NCI-H2227 treated with DMSO at 0.1 percent for 48 hours (cell line): ENCODE data around the gene CDK5.

Experiments
- DNase-seq: peaks from one replicate; lab custom pipeline; 2025; lab: John Stamatoyannopoulos, UW

Gene CDK5

DNA sequence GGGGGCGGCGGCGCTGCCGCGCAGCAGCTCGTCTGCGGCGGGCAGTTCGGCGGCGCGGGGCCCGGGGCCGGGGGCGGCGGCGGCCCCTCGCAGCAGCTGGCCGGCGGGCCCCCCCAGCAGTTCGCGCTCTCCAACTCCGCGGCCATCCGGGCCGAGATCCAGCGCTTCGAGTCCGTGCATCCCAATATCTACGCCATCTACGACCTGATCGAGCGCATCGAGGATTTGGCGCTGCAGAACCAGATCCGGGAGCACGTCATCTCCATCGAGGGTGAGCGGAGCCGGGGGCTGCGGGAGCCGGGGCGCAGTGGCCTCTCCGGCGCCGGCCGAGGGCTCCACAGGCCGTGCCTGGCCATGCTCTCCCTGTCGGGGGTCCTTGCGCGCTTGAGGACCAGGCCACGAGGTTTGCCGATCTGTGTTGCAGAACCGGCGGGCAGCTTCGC is 29.1 kb upstream of the CDK5 start:
- DNase-seq = no peak

DNA sequence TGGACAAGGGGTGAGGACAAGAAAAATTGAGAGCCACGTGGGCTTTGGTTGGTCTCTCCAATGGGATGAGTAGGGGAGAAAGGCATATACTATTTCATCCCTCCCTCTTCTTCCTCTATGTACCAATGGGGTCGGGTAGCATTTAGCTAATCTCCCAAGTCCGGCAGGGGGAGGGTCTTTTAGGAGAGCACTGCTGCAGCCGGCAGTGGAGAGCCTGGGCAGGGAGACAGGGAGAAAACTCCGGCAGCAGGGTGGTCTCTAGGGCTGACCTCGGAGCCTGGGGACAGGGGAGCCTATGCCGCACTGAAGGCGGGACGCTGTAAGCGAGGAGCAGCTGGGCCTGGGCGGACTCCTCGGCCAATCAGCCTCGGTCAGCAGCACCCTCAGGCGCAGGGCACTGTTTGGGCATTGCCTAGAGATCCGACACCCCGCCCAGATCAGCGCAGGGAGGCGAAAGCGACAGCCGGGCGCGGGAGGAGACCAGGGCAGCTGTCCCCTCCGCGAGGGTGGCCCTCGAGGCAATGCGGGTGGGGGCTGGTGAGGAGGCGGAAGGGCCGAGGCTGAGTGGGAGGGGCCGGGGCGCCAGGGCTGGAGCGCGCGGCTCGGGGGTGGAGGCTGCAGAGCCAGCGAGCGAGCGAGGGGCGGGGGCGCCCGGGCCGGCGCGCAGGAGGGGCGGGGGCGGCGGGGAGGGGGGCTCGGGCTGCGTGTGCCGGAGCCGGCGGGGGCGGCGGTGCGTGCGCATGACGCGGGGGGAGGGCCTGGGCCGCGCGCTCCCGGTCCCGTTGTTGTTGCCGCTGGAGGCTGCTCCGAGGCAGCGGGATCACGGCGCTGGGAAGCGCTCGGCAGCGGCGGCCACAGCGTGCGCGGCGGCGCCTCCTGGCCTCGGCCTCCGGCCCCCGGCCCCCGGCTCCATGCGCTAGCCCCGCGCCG is 28.3 kb upstream of the CDK5 start, which contains the start of gene AGAP3:
Gene AGAP3 (plus strand): TSS at position 785 of the 930 bp plus-strand sequence. CDS start 267 bp downstream, outside the sequence.
- peak; percentile 85 for DNase-seq

DNA sequence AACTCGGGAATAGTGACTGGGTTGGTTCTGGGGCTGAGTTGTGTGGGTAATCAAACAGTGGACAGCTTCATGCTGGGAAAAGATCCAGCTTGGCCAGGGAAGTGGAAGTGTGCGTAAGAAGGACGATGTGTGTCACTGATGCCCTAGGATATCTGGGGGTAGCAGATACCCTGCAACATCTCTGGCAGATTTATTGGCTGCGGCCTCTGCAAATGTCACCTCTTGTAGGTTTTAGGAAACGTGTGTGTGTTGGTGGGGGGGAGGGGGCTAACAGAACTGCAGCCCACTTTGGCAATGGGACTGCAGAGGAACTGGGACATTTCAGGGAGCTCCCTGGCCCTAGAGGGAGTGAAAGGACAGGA is 27.6 kb upstream of the CDK5 start:
- DNase-seq = no peak

DNA sequence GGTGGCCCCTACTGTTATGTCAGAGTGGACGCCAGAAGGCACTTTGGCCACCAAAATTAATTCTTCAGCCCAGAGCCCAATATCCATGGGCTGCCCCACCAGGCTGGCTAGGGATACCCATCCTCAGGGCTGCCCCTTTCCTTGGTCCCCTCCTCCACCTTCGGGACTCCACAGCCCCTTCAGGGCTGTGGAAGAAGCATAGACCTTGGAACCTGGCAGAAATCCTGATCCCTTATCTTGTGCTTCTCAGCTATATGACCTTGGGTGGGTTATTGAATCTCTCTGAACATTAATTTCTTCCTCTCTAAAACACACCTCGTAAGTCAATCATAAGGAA is 26.1 kb upstream of the CDK5 start:
- DNase-seq = no peak

DNA sequence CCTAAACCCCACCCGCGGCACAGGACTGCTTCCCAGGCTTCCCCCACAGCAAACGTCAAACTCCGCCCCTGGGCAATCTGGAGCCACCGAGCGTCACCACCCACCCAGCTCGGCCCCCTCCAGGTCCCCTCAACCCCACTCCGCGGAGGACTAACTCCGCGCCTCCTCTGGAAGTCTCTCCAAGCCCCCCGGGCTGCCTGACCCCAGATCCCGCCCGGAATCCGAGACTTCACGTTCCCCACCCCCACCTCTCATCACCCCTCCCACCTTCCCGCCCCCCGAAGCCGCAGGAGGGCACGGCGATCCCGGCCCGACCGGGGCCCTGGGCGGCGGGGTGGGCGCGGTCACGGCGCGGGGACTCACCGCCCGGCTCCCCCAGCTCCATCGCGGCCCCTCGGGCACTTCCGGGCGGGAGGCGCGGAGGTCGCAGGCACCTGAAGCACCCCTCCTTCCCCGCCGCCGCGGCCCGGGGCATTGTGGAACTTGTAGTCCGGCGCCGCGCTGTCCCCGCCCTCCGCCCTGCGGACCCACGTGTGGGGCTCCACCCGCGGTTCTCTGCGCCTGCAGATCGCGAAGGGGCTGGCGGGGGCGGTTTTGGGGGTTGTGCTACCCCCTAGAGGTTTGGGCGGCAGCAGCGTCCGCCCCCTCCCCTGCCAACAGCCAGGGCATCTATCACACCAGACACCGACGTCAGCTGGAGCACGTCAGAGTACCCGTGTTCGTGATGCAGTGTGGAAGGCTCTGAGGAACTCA is 25.6 kb upstream of the CDK5 start, which contains the start of gene TMUB1:
Gene TMUB1 (minus strand): TSS at position 423 of the 753 bp plus-strand sequence. CDS start 930 bp downstream, outside the sequence.
- DNase-seq = peak; percentile 54

DNA sequence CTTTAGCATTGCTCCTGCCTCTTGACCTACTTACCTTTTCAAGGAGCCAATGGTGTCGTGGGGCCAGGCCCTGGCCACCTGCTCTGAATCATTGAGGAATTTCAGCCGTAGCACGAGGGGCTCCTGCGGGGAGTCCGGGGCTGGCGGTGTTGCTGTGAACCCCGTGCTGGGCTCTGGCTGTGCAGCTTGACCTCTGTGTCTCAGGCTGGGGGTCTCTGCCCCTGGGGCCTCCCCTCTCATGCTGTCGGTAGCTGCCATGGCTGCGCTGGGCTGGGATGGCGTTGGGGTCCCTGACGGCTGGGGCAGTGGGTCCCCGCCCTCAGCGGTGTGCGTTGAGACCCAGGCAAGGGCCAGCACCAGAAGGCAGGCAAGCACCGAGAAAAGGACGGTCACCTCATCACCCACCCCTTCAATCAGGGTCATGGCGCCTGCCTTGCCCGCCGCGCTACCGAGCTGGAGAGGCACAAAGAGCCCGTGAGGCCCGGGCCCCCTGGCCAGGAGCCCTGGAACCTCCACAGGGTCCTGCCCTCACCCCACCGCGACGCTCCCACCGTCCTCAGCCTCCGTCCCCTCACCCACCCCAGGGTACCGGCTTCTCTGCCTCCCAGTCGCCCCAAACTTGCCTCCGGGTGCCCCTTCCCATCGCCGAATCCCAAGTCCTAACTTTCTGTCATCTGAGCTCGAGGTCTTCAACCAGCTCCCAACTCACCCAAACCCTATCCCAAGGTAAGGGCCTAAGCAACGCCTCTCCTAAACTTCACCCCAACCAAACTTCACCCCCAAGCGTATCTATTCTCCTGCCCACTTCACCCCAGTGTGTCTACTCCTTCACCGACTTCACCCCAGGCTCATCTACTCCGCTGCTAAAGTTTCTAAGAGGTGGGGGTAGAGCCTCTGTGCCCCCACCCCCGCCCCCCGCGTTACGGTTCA is 24.7 kb upstream of the CDK5 start:
- DNase-seq = no peak

DNA sequence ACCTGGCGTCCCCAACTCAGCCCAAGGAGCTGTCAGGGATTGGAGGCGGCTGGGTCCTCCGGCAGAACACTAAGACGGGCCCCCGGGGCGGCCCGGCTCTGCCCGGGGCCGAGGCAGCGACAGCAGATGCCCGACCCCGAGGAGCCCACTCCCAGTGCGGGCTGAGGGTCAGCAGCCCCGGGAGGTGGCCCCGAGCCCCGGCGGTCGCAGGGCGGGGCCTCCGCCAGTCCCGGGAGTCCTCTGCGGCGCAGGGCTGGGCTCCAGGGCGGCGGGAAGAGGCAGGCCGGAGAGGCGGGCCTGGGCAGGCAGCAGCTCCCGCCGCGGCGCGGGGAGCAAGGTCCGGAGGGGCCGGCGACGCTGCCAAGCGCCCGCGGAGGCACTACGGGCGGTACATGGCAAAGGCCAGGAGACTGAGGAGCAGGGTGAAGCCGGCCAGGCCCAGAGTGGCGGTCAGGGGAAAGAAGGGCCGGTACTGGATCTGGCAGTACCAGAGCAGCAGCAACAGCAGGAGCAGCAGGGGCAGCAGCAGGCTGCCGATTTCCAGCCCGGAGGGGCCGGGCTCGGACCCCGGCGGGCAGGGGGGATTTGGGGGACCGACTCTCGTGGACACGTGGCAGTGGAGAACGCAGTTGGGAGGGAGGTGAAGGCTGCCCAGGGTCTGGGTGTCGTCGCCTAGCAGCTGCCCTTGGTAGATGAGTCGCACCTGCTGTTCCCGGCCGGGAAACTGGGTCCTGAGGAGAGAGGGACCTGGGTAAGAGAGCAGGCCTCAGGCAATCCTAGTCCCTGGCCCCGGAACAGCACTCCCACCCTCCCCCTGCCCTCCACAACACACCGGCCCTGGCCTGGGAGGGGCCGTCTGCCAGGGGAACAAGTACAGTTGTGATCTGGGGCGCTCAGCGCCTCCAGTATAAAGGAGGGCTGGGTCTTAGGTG is 23.7 kb upstream of the CDK5 start:
- no peak for DNase-seq

DNA sequence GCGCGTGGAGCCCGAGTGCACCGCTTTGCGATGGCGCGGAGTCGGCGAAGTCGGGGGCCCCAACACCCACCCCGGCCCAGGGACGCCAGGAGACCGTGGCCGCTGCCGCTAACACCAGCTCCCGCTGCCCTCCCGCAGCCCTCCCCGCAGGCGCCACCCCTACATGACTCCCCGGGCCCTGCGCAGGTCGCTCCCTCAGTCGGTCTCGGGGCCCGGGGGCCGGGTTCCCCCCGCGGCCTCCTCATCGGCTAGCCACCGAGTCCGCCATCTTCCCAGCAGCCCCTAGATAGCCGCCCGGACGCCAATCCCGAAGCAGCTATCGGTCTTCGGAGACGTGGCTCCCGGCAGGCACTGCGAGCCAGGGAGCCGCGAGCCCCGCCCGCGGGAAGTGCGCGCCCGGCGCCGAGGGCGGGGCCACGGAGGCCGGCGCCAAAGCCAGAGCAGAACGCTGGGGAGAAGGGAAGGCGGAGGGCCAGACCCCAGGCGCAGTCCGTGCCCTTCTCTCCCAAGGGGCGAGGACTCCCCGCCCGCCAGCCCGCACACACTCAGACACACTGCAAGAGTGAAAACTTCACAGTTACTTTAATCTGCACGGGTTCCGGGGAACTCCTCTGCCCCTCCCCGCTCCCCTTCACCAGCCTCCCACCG is 22.9 kb upstream of the CDK5 start, which contains the start of gene FASTK:
Gene FASTK (minus strand): TSS at position 288 of the 648 bp plus-strand sequence. CDS start 43 bp downstream, at position 245.
- DNase-seq = peak; percentile 91

DNA sequence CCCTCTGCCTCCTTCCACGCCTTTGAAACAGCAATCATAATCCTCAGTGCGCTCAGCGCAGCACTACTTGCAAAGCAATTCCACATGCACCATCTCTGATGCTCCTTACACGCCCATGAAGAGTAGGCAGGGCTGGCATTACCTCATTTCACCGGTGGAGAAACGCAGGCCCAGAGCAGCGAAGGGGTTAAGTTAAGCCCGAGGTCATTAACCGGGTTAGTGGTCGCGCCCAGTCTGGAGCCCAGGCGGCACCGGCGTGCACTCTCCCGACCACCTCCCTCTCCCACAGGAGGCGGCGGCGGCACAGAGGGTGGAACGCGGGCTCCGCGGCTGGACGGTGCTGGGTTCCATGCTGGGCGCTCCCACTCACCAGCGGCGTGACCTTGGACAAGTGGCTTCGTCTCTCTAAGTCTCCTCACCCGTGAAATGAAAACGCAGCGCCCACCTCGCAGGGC is 22.4 kb upstream of the CDK5 start:
- peak; percentile 37 for DNase-seq

DNA sequence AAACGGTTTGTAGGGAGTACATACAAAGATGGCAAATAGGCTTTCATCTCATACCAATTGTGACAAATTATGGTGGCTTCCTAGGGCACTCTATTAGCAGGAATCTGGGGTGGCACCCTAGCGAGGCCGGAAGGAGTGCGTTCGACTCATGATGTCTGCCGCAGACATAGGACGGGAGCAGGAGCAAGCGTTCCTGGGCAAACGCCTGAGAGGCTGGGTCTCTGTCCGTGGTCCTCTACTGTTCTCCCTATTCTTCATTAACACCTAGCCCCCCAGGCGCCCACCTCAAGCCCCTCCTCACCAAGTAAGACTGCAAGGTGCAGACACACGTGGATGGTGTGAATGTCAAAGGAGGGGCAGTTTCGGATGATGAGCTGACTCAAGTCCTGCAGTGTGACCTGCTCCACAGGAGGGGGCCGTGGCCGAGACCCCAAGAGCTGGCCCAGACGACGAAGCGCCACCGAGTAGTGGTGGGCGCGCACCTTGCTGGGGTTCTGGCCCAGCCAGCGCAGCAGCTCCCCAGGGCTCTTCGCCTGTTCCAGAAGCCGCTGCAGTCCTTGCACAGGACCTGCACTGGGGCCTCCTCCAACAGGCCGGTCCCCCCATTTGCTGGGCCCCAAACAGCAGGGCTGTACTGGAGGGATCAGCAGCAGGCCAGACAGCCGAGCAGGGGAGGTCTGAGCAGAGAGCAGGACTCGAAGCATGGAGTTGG is 21.7 kb upstream of the CDK5 start:
- DNase-seq = no peak

DNA sequence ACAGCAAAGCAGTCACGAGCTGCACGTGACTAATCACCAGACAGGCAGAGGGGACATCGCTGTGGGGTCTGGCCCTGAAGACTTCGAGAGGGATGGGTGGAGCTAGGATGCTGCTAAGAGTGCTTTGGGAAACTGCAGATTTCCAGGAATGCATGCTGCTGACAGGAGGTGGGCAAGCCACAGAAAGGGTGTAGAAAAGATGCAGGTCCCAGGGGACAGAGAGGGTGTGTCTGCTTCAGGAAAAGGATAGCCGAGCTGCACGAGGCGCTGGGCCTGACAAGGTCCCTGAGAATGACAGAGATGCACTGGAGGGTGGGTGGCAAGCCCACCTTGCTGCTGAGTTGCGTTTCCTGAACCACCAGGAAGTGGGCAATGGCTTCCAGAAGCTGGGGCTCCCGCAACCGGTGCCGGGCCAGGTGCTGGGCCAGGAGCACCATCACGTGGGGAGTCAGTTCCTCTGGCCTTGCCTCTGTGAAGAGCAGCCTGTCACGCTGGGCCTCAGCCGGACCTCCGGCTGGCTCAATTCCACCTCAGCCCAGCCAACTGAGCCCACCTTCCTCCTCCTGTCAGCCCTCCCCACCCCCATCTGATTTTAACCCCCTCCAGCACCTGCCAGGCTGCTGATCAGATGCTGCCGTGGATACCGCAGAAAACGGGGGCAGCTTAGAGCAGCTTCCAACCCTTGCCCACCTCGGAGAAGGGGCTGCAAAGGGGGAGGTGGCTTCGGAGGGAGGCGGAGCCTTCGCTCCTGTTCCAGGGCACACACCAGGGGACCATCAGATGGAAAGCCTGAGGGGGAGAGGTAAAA is 20.7 kb upstream of the CDK5 start:
- peak; percentile 20 for DNase-seq

DNA sequence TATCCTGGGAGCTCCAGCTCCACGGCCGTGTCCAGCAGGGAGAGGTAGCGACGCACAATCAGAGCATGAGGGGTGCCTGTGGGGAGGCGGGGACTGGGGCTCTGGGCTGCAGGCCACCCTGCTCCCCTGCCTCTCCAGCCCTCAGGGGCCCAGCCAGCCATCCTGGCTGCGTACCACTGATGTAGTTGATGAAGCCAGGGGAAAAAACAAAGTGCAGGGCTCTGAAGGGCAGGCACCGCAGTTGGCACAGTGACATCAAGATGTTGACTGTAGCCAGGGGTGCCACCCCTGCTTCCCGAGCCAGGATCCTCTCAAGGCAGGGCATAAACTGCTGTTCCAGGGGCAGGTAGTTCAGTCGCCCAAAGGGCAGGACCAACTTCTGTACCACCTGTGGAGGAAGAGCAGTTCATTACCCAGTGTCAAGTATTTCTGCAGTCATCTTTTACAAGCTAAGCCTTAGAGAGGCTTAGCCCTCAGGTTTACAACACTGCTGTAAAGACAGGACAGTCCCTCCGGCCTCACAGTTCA is 20.1 kb upstream of the CDK5 start:
- DNase-seq = no peak

DNA sequence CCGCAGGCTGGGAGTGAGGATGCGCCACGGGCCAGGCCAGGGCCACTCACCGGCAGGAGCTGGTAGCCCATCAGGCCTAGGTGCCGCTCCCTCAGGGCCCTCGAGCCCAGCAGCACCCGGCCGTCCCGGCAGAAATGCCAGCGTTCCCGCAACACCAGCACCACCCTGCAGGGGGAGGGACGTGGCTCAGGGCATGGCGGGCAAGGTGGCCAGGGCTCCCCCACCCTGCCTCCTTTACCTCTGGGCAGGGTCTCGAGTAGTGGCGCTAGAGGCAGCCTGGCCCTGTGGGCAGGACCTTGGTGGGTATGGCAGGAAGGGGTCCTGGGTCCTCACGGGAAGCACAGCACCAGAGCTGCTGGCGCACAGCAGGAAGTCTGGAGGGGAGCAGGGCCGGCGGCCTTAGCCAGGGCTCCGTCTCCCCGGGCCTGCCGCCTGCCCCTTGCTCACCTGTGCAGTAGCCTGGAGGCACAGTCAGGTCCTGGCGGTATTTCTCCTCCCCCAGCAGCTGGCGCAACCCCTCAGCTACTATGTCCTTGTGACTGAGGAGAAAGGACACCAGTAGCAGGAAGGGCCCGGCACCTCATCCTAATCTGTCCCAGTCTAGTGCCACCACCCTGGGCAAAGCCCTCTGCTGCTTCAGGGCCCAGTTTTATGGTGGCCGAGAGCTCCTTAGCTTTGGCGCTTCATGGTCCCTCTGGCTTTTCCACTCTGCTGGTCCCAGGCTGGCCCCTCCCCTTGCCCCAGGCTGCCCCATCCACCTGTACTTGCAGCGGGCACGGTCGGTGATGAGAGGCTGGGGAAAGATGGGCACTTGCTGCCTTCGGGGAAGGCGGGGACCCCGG is 19.4 kb upstream of the CDK5 start:
- no peak for DNase-seq

DNA sequence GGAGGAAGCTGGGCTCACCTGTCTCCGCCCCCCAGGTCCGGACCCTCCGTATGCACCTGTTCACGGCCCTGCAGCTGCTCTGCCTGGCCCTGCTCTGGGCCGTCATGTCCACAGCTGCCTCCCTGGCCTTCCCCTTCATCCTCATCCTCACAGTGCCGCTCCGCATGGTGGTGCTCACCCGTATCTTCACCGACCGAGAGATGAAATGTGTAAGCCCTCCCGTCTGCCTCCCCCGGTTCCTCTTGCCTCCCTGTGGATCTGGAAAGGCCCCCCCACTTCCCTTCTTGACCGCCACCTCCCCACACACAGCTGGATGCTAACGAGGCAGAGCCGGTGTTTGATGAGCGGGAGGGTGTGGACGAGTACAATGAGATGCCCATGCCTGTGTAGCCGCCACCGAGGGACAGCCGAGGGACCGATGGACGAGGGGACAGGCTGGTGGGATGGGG is 18.3 kb upstream of the CDK5 start:
- no peak for DNase-seq

DNA sequence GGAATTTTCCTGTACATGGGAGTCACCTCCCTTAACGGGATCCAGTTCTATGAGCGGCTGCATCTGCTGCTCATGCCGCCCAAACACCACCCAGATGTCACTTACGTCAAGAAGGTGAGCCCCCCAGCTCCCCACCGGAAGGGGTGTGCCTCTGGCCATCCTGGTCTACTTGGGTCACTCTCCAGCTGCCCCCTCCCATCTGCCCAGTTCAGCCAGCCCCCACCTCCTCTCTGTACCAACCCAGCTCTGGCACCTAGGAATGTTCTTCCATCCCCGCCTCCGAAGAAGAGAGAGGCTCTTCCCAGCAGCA is 17.9 kb upstream of the CDK5 start:
- DNase-seq = no peak

DNA sequence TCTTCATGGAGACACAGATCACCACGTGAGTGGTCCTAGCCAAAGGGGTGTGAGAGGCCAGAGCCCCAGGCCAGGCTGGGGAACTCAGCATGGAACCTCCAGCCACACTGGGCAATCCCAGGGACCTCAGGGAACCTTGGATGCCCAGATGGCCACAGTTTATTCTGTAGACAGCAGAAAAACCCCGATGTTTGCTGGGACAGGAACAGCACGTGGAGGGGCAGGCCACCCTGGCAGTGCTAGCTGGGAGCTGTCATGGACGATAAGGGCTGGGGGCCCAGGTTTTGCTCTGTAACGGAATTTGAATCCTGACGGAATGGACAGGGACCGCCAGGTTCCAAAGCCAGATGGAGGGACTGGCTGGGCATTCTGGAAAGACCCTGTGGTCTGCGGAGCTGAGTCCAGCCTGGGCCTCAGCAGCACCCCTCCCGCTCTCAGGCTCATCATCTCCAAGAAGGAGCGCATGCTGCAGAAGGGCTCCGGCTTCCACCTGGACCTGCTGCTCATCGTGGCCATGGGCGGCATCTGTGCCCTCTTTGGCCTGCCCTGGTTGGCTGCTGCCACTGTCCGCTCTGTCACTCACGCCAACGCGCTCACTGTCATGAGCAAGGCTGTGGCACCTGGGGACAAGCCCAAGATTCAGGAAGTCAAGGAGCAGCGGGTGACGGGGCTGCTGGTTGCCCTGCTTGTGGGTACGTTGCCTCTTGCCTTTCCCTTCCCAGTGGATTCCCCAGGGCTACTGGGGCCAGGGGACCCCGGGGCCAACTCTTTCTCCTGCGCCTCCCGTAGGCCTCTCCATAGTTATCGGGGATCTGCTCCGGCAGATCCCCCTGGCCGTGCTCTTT is 17.3 kb upstream of the CDK5 start:
- no peak for DNase-seq
